Fibroblast of skin of abdomen (primary cell): ENCODE measurements around the gene SULT6B1.

Source experiments
- DNase-seq: peaks from one replicate; pipeline ENCODE4 v3.0.0-alpha.2; 2013

Gene SULT6B1

DNA sequence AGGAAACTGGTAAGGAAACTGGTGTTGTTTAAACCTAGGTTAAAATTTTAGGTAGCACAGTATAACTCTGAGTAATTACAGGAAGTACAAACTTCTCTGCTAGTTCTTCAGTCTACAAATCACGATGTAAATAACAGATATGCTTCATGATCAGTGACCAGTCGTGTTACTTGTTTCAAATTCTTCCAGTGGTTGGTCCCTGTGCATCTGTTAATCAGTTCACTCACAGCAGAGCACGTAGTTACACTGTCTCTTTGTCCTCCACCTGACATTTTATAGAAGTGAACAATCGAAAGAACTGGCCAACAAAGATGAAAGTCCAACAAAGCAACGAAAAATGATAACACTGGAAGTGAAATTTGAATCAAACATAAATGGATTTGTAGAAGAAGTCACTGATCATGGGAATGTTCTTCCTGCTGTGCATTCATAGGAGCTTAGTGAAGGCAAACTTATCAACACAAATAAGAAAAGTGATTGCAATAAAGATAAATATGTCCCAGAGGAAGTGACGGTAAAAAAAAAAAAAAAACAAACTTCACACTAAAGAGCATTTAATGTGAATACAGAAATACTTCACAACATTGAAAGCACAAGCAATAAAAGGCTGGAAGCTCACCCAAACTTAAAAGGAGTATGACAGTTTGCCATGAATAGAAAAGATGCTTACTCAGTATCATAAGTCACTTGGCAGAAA is 38.7 kb downstream of the SULT6B1 start:
- no peak for DNase-seq

DNA sequence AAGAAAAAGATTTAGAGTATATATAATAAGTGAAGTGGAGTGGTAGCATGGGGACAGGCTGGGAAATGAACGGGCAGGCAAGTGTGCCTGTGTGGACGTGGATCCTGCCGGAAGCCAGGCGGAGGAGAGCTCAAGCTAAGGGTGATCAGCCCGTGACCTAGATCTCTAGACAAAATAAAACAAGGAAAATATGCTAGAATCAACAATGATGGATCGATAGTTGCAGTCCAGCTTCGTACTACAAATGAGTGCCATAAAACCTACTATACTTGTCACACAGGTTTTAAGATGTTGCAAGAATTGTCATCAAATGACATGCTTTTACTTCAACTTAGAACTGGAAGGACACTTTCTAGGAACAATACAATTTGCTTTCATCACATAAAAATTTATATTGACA is 40.1 kb downstream of the SULT6B1 start:
- no peak for DNase-seq

DNA sequence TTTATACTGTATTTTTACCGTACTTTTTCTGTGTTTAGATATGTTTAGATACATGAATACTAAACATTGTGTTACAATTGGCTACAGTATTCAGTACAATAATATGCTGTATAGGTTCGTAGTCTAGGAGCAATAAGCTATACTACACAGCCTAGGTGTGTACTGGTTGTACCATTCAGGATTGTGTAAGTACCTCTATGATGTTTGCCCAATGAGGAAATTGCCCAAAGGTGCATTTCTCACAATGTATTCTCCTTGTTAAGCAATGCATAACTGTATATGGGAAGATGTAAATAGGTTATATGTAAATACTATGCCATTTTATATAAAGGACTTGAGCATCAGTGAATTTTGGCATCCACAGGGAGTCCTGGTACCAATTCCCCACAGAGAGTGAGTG is 42.4 kb downstream of the SULT6B1 start:
- DNase-seq, result no peak

- peak; percentile 5 for DNase-seq
Observed at GRCh38 chr2:37143974-37144373, 44.5 kb downstream of the SULT6B1 start.

DNA sequence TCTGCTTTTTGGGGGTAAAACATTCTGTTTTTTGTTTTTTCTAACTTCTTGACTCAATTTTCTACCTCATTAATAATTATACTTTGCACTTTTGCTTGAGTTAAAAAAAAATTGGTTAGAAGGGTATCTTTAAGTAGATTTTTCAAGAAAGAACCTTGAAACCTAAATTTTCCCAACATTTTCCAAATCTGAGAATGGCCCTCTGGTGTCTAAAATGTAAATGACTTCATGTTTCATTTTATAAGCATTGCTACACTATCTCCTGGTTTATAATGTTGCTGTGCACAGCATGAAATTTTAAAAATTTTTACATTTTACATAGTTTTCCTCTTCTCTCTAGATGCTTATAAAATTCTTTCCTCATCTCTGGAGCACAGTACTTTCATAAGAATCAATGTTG is 45.9 kb downstream of the SULT6B1 start:
- DNase-seq, result no peak

DNA sequence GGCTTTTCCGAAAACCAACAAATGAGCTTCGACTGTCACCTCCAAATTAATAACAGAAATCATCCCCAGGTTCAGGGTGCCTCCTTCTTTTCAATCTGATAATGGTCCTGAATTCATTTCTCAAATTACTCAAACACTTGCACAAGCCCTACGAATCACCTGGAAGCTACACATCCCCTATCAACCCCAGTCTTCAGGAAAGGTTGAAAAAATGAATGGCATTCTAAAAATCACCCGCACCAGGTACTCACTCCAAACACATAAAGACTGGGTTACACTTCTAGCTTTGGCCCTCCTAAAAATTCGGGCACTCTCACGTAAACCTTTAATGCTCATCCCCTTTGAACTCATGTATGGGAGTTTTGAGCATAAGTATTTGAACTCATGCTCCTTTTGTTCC is 55.6 kb downstream of the SULT6B1 start:
- DNase-seq, result no peak

- no peak for DNase-seq
Observed at GRCh38 chr2:37125416-37125815, 63.1 kb downstream of the SULT6B1 start.

- DNase-seq, result no peak
Observed at GRCh38 chr2:37119157-37119556, 69.3 kb downstream of the SULT6B1 start.
